OCI-LY7 (cell line): ENCODE measurements around the gene KPNA2.

ENCODE experiments used
- CTCF ChIP-seq: fragments of 200-600 bp; sonication (generic); conservative IDR thresholded peaks from 2 replicates; pipeline ENCODE4 v1.5.1; 2014; ENCODE audit warnings: mild to moderate bottlenecking, antibody characterized with exemption, low read length, moderate library complexity, mixed read lengths
- EZH2phosphoT487 ChIP-seq: fragments of 200-600 bp; sonication (generic); IDR thresholded peaks from 2 replicates; pipeline ENCODE4 v1.6.1; 2018; ENCODE audit warnings: low read depth, borderline replicate concordance, mild to moderate bottlenecking, mixed run types, antibody characterized with exemption, low read length, moderate library complexity, mixed read lengths

DNA sequence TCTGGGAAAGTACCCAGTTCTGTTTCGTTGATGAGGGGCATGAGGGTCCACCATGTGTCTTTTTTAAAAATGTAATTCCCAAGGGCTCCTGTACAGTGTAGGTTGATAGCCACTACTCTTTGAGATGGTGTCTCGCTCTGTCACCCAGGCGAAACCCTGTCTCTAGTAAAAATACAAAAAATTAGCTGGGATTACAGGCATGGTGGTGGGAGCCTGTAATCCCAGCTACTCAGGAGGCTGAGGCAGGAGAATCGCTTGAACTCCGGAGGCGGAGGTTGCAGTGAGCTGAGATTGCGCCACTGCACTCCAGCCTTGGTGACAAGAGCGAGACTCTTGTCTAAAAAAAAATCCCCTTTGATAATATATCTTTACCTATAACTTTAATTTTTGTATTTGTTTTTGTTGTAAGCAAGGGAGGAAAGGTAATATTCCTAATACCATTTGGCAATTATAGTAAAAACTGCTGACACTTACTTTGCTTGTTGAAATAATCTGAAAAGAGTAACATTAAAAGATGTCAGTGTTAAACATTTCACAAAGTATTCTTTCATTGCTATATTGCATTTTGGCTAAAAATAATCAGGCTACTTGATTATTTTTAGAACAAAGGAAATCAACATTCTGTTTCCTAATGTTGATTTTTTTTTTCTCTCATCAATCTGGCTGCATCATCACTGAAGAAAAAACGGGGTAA lies 11.8 kb downstream of the KPNA2 start:
- TF ChIP-seq CTCF (no peak), EZH2phosphoT487 (no peak)
